NCI-H460 (cell line): Measurements from ENCODE around the gene LEFTY1. TPM values are rescaled to one million over a fixed set of nuclear protein-coding genes. Genes with fewer than 3 reads are reported as not detected.

ENCODE experiments used
- DNase-seq: peaks from one replicate; pipeline ENCODE4 v3.0.0-alpha.2; 2016; ENCODE audit warnings: low read depth; ENCODE audit errors: extremely low read depth
- total RNA-seq: library from RNA; depleted of rRNA; stranded (reverse); fragments of >200 nt; shearing (Covaris generic); gene quantifications from 2 replicates; pipeline ENCODE4 v1.2.3, GENCODE V29; 2014

The LEFTY1 gene
- total RNA-seq, 1 experiment from 2014 or later = not detected

DNA sequence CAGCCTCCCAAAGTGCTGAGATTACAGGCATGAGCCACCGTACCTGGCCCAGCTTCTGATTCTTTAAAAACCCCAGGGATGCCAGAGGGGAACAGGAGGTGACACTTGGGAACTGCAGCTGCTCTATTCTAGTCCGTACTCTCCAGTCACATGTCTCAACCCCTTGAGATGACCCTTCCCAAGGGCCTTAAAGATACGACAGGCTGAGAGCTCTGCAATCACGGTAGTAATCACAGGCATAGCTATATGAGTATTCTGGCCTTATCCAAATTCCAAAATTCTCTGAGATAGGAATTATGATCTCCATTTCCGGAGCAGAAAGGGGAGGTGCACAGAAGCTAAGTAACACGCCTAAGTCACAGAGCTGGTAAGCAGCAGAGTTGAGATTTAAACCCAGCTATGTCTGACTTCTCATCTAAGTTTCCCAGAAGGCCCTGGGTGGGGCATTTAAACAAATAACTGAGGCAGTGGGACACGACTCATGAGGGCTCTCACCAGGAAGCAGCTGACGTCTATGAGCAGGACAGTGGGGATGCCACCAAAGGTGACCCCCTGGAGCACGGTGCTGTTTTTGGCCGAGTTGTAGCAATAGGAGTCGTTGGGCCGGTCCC, 11.9 kb downstream of the LEFTY1 start:
- no peak for DNase-seq

DNA sequence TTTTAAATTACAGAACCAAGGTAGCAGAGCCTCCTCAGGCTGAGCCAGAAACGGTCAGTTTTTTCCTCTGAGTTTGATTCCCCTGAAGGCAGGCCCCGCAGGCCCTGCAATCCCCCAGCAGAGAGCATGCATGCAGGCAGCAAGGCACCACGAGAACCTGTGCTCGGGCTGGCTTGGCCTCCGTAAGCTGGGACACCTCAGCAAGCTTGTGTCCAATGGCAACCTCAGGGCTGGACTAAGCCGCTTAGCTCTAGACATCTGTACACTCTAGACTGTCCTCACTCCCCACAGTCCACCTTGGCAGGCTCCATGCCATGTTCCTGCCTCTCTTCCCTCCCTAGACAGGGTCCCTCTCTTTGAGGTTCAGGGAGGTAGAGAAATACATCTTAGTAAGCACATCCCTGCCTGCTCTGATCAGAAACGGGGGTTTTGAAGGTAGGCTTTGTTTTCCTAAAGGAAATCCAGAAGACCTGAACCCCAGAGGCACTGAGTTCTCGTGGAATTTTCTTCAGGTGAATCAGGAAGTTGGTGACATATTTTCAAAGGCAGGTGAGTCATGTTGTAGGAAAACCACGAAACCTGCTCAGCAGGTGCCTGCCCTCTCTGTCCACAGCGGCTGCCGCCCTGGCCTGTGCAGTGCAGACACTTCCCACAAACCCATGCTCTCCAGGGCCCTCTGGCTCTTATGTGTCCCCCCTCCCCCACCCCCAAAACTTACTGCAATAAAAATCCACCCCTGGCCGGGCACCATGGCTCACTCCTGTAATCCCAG, 13.7 kb downstream of the LEFTY1 start:
- DNase-seq = no peak

DNA sequence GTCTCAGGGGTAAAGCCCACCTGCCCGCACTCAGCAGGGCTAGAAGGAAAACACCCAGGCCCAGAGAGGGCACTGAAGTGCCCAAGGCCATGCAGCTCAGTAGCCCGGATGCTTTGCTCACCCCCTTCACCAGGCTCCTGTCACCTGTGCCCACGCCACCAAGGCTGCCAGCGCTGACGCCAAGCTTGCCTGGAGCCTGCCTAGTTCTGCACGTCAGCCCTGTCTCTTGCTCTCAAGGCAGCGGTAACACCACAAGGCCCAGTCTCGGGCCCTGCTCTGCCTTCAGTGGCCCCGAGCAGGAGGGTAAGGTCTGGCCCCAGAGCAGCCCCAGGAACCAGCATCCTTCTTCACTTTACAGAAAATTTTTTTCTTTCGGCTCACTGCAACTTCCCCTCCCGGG, 14.5 kb downstream of the LEFTY1 start:
- no peak for DNase-seq

DNA sequence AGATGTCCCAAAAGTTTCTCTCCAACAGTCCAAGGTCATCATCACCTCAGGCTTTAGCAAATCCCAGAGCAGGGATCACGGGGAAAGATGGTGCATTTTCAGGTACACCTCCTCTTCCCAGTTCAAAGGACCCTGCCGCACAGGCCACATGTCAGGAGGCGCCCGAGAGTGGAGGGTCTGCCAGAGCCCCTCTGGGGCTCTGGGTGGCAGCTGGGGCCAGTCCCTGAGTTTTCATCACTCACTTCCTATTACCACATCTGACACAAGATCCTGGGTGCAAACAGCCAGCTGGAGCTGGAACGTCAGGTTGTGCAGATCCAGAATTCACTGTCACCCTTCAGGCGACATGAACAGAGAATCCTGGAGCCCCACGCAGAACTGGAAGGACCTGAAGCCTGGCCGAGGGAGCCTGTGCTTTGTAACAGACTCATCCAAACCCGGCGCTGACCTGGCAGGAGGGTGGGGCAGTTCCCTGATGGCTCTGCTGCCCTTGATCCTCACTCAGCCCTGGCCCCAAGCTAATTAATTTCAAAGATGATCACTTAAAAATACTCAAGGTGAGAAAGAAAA, 15.6 kb downstream of the LEFTY1 start:
- no peak for DNase-seq

DNA sequence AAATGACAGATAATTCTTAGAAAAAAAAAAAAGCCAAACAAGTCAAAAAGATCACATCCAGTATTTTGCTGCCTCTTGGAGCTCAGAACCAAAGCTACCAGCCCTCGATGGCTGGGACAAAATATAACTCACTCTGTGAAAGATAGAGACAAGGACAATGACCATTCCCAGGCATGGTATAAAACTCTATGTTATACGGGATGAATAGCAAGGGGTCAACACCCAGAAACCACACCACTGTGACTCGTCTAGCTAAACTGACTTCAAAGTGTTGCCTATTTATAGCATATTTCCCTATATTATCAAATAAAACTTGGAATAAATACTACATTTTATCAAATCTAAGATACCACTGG, 16.9 kb downstream of the LEFTY1 start:
- DNase-seq = no peak

DNA sequence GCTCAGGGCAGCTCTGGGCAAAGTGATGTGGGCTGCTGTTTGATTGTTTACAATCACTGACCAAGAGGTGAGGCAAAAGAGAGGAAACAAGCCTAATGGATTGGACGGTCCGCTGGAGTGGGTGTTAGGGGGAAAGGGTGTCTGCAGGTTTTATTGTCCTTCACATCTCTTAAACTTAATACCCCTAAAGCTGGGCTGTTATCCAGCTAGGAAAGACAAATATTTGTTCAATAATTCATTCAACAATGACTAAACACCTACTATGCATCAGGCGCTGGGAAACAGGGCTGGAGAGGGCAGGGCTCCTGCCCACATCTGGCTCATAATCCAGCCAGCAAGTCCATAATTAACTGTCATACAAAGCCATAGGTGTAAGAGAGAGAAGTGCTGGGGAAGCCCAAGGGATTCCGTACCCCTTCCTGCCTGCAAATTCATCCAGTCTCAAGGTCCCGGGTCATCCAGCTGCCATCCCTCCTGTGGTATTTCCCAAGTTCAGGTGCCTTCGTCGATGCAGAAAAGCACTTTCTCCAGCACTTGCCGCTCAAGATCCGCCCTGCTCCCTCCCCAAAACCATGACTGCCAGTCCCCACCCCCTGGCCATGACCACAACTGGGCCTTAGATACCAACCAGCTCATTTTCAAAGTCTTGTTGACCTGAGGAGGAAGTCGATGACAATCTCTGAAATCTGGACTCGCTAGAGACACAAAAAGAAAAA, 17.4 kb downstream of the LEFTY1 start:
- no peak for DNase-seq

DNA sequence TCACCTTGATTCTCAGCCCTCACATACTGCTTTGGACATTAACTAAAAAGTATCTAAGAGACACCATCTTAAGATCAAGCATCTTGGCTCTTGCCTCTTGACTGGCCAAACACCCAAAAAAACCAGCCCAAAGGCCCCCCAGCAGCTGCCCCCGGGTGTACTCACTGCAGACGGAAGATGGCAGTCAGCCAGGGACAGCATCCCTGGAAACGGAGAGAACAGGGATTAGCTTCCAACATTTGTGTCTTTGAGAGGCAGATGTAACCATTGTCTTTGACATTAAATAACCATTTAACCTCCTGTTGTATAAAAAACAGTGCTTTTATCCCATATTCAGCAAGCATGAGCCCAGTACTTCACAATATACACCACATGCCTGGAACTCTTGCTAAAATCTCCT, 18.0 kb downstream of the LEFTY1 start:
- DNase-seq = no peak

DNA sequence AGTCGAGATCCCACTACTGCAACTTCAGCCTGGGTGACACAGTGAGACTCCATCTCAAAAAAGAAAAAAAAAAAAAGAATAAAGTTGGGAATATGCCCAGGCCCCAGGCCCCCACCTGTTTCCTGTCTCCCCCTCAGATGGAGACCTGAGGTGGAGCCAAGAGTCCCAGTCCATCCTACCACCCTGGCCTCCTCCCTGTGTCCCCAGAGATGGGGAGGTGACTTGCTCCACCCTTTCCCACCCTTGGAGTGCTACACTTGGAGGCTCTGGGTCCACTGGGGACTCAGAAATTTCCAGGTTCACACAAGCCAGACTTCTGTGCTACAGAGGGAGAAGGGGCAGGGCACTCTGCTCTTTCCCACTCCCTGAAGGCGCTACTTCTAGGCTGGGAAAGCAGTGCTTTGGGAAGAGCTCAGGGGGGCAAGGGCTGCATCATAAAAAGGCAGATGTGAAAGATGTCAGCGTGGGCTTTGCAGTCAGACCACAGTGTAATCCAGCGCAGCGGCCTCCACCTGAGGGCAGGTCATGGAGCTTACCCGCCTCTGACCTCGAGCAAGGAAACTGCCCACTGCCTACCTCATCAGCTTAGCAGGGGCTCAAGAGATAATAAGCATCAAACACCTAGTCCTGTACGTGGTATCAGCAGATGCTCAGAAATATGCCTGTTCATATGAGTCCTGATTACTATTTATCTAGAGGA, 20.2 kb downstream of the LEFTY1 start:
- DNase-seq = no peak

DNA sequence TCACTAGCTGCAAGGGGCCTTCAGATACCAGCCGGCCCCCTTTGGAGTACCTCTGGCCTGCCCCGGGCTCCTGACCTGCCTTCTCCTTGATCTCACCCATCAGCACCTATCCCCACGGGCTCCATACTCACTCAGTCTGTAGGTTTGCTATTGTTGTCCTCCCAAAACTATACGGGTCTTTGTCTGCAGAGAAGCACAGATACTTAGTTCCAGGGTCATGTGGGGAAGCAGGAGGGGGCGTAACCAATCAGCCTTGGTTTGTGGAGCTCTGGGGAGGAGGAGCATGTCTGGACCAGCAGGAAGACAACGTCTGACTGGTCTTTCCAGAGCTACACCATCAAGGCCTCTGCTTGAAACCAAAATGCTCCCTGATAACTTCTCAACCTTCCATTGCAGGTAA, 22.0 kb downstream of the LEFTY1 start:
- no peak for DNase-seq

DNA sequence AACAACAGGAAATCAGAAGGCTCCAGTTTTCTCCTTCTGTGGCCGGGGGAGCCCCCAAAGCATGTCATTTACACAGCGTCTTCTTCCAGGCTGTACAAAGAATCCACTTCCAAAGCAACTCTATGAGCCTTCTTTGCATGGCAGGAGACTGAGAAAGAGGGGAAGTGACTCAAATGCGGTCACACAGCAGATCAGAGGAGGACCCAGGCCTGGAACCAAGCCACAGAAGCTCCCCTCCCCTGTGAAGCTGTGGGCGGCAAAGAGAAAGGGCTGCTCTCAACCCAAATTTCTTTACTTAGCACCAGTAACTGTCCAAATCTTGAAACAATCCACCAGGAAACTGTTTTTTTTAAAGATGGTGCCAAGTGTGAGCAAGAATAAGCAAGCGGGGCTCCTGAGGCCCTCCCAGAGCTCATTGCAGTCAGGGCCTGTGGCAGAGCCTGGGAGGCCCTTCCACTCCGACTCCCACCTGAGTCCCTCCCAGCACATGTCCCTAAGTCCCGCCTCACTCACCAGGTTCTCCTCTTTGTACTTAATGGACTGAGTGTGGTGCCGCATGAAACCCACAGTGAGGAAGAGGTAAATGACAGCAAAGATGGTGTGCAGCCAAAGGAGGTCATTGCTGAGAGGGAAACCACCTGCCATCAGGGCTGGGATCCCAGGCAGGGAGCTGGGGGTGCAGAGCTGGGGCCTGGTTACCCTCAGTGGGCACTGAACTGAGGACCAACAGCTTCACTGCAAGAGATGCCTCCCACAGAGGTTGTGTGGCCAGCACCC, 22.7 kb downstream of the LEFTY1 start:
- DNase-seq = no peak

DNA sequence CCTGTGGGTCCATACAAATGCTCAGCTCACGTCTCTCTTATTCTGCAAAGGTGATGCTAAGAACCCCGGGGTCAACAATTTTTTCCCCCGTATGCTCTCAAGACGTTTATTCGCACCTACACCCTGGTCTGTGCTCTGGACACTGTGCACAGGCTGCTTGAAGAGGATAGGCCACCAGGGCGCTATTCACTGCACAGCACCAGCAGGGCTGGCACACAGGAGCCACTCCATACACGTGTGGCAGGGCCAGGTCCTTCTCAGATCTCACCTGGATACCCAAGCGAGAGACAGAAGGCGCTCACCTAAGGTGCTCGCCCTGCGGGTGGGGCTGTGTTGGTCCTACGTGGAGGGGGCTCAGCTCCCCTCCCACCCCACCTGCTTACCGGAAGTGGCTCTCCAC, 23.4 kb downstream of the LEFTY1 start:
- no peak for DNase-seq

DNA sequence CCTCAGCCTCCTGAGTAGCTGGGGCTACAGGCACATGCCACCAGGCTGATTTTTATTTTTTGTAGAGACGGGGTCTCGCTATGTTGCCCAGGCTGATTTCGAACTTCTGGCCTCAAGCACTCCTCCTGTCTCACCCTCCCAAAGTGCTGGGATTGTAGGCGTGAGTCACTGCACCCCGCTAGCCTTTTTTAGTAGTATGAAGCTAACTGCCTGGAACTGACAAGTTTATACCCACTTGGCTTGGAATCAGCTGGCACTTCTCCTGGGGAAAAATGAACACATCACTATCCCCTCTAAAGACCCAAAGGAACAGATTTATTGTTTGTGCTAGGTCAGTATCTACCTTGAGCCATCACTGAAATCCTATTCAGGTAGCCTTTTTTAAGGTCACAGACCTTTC, 25.8 kb downstream of the LEFTY1 start:
- DNase-seq = no peak

DNA sequence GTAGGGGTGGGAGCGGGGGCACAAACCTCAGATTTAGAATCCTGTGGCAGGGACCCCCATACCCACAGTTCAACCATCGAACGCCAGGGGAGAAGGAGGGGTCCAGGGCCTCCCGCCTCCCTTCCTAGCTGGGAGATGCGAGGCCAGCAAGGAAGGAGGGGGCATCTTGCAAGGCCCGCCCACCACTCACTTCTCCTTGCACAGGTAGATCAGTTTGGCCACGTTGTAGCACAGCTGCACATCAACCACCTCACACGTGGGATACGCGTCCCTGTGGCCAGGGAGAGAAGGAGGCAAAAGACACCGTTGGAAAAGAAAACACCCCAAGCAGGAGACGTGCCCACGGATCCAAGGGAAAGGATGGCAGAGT, 26.4 kb downstream of the LEFTY1 start:
- DNase-seq = no peak

DNA sequence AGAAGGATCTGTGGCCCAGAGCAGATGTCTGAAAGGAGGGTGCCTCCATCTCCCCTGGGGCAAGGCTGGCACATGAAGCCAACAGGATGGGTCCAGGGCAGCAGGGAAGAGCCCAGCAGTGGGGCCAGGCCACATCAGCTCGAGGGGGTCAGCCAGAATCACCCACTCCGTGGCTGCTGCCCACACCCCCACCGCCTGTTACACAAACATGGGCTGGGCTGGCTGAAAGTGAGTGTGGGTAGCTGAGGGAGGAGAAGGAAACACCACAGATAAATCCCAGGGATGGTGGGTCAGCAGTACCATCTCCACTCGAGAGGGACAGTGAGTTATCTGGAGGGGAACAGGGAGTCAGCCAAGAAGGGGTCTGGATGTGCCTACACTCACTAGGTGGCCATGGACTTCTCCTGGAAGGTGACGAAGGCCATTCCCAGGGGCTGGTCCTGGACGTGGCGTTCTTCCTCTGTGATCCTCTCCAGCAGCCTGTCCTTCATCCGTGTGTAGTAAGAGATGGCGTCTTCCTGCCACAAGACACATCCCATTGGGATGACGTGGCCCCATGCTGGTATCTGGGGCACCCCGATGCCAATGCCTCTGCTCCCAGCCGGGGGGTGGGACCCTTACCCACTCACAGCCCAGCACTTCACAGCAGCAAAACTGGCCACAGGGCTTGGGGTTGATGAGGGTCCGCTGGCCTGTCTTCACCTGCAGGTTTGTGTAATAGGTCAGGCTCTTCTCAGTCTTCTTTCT, 26.9 kb downstream of the LEFTY1 start:
- no peak for DNase-seq

DNA sequence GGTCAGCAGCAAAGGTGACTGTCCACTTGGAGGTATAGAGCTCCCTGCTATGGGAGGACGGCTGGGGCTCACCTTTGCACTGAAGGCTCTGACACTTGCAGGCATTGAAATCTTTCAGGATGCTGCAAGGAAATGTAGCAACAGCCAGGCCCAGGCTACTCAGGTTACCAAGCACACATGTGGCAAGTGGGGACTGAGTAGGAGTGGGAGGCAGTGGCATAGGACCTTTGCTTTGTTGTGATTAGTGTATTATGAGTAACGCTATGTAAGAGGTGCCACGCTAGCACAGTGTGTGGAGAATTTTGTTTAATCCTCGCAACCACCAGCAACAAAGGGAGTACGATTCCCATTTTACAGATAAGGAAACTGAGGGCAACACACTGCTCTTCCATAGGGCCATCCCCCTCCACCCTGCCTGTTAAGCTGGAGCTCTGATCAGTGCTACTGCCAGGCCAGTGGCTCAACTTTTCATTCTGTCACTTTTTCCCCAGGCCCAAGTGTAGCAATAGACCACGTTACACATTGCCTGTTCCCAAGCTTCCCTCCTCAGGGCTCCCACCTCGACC, 28.0 kb downstream of the LEFTY1 start:
- DNase-seq = no peak

DNA sequence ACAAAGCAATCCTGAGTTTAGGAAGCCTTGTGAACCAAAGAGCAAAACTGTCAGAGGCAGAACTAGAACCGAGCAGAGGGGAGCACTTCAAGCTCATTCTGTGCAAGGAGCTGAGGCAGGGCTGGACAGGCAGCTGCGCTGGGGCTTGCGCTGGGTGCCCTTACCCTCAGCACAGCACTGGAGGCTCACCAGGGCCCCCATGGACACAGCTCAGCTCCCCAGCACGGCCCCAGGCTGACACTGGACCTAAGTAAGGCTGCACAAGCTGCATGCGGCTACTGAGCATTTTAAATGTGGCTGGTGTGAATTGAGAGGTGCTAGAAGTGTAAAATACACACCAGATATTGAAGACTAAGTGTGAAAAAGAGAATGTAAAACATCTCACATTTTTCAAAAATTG, 28.8 kb downstream of the LEFTY1 start:
- no peak for DNase-seq

DNA sequence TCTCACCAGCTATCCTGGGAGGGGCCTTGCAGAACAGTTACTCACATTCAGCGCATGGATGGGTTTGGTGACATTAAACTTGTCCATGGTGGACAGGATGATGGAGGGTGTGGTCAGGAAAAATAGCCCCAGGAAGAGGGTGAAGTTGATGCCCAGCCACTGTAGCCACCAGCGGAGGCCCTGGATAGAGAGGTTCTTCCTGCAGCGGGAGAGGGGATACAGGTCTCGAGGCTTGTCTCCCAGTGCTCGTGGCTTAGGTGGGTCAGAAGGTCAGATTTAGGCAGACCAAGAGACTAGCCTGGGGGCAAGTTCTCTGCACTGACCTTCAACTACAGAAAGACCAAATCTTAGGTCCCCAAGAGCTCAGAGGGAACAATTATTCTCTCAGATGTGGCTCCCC, 29.8 kb downstream of the LEFTY1 start:
- no peak for DNase-seq

DNA sequence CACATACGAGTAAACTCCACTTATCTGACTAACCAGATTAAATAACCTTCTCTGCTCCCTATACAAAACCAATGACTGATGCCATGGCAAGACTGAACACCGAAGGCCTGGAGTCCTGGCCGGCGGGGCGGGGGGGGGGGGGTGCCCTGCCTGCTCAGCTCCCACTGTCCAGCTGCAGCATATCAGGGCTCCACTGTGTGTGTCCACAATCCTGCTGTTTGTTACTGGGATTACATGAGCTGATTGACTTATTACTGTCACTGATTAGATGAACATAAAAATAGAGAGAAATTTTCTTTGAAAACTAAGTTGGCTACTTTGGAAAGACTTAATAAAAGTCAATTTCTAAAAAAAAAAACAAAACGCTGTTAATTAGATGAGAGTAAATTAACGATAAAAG, 31.7 kb downstream of the LEFTY1 start:
- DNase-seq = no peak
